HEK293T (cell line): Measurements from ENCODE around the gene KLF2.

Experiments used
- CTCF ChIA-PET: fragments of 350-600 bp; formaldehyde crosslinking; extraction: SDS; loops from one replicate; lab custom pipeline; 2021; ENCODE audit warnings: antibody characterized with exemption, inconsistent platforms; lab: Yijun Ruan, JAX
- POLR2A ChIA-PET: fragments of 350-600 bp; formaldehyde crosslinking; extraction: SDS; loops from one replicate; lab custom pipeline; 2020; ENCODE audit warnings: antibody characterized with exemption, inconsistent platforms; lab: Yijun Ruan, JAX
- DNase-seq: peaks from one replicate; pipeline ENCODE4 v3.0.0; 2012; ENCODE audit warnings: mixed read lengths; ENCODE audit errors: extremely low spot score
- ARNT ChIP-seq: fragments of 450-650 bp; IDR thresholded peaks from 2 replicates; pipeline ENCODE4 v1.6.1; 2017; ENCODE audit warnings: mild to moderate bottlenecking
- BHLHE40 ChIP-seq: fragments of 450-650 bp; IDR thresholded peaks from 2 replicates; pipeline ENCODE4 v1.6.1; 2016; ENCODE audit warnings: mild to moderate bottlenecking, moderate library complexity, borderline replicate concordance
- CTBP1 ChIP-seq: fragments of 450-650 bp; IDR thresholded peaks from 2 replicates; pipeline ENCODE4 v1.6.1; 2016; ENCODE audit warnings: borderline replicate concordance
- ELF4 ChIP-seq: fragments of 450-650 bp; IDR thresholded peaks from 2 replicates; pipeline ENCODE4 v1.6.1; 2017; ENCODE audit warnings: antibody characterized with exemption
- FOXA1 ChIP-seq: fragments of 450-650 bp; IDR thresholded peaks from 2 replicates; pipeline ENCODE4 v1.6.1; 2016; ENCODE audit warnings: mild to moderate bottlenecking
- FOXK2 ChIP-seq: fragments of 450-650 bp; IDR thresholded peaks from 2 replicates; pipeline ENCODE4 v1.6.1; 2016; ENCODE audit warnings: mild to moderate bottlenecking
- FOXM1 ChIP-seq: fragments of 450-650 bp; IDR thresholded peaks from 2 replicates; pipeline ENCODE4 v1.6.1; 2017; ENCODE audit warnings: mild to moderate bottlenecking, borderline replicate concordance
- HDGF ChIP-seq: fragments of 450-650 bp; IDR thresholded peaks from 2 replicates; pipeline ENCODE4 v1.6.1; 2017; ENCODE audit warnings: antibody characterized with exemption, borderline replicate concordance
- L3MBTL2 ChIP-seq: fragments of 450-650 bp; conservative IDR thresholded peaks from 2 replicates; pipeline ENCODE4 v1.6.1; 2016; ENCODE audit warnings: mild to moderate bottlenecking
- LEF1 ChIP-seq: fragments of 450-650 bp; IDR thresholded peaks from 2 replicates; pipeline ENCODE4 v1.6.1; 2017; ENCODE audit warnings: mild to moderate bottlenecking, borderline replicate concordance
- NFRKB ChIP-seq: fragments of 450-650 bp; IDR thresholded peaks from 2 replicates; pipeline ENCODE4 v1.6.1; 2016; ENCODE audit warnings: mild to moderate bottlenecking, moderate library complexity
- SP1 ChIP-seq: fragments of 450-650 bp; IDR thresholded peaks from 2 replicates; pipeline ENCODE4 v1.6.1; 2017
- SUZ12 ChIP-seq: fragments of 450-650 bp; IDR thresholded peaks from 2 replicates; pipeline ENCODE4 v1.6.1; 2016; ENCODE audit warnings: mild to moderate bottlenecking
- TARDBP ChIP-seq: fragments of 450-650 bp; IDR thresholded peaks from 2 replicates; pipeline ENCODE4 v1.6.1; 2016
- ZNF384 ChIP-seq: fragments of 450-650 bp; IDR thresholded peaks from 2 replicates; pipeline ENCODE4 v1.6.1; 2016
- TF ChIP-seq, protein P1 (sequence below): fragments of 450-650 bp; IDR thresholded peaks from 2 replicates; pipeline ENCODE4 v1.6.1; 2016

Gene KLF2

DNA sequence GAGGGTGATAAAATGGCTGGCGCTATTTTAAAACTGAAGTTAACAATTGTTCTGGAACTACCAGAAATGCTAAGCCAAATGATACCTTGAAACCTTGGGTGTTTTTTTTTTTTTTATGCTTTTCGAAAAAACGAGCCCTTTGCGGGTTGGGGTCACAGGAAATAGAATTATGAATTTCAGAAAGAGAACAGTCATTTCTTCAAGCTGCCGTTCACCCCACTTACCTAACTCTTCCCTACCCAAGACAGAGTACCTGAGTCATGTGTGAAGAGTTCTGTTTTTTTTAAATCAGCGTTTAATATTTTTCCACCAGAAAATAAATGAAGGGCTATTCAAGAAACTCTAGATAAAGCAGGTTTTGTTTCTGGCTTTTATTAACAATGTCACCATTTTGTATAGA lies 35.3 kb downstream of the KLF2 start:
- DNase-seq, result no peak
- CTCF ChIA-PET, result no interaction called here
- TF ChIP-seq FOXA1 (no peak), L3MBTL2 (no peak), ARNT (no peak), LEF1 (no peak), ELF4 (no peak), ZNF384 (no peak), FOXK2 (no peak), CTBP1 (no peak), BHLHE40 (no peak), FOXM1 (no peak), HDGF (no peak), SP1 (no peak)
- TF ChIP-seq, protein P1, sequence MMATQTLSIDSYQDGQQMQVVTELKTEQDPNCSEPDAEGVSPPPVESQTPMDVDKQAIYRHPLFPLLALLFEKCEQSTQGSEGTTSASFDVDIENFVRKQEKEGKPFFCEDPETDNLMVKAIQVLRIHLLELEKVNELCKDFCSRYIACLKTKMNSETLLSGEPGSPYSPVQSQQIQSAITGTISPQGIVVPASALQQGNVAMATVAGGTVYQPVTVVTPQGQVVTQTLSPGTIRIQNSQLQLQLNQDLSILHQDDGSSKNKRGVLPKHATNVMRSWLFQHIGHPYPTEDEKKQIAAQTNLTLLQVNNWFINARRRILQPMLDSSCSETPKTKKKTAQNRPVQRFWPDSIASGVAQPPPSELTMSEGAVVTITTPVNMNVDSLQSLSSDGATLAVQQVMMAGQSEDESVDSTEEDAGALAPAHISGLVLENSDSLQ, result no peak
- POLR2A ChIA-PET, result no interaction called here

DNA sequence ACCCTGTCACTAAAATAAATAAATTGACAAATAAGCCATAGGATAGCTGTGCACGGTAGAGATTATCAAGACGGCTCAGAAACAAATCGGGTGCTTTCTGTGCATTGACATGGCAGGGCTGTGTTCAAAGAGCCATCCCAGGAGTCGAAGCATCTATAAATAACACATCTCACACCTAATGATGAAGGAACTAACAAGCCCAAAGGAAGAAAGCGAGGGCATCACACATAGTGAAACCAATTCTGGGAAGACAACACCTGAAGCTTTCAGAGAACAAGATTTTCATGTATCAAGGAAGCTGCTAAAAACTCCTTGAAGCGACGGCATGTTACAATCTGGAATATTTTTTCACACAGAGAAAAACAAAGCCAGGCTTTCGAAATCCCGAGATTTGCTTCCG lies 36.1 kb downstream of the KLF2 start:
- CTCF ChIA-PET, result no interaction called here
- no peak for TF ChIP-seq FOXK2
- TF ChIP-seq CTBP1, result no peak
- no peak for TF ChIP-seq ZNF384
- no peak for TF ChIP-seq HDGF
- TF ChIP-seq TARDBP, result no peak
- no peak for TF ChIP-seq BHLHE40
- TF ChIP-seq L3MBTL2, result no peak
- TF ChIP-seq FOXM1, result no peak
- no peak for TF ChIP-seq NFRKB
- TF ChIP-seq ELF4, result no peak
- TF ChIP-seq FOXA1, result no peak
- DNase-seq, result no peak
- POLR2A ChIA-PET, result no interaction called here

DNA sequence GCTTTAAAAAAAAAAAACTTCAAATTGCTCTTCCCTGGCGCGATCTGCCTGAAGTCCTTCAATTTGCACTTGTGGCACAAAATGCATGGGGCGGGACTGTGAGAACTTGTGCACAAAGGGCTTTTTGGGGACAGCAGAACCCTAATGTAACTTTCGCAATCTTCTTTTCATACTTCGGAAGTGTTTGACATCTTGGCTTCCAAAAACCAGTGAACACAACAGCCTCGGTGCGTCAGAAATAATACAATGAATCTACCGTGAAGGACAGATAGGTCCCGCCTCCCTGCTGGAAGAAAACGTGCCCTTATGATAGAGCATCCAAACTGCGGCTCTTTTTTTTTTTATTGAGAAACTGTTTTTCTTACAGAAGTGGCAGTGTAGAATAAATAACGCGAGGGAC lies 36.6 kb downstream of the KLF2 start:
- ChIA-PET POLR2A (no interaction called here), CTCF (no interaction called here)
- TF ChIP-seq SUZ12, result no peak
- no peak for TF ChIP-seq L3MBTL2
- no peak for TF ChIP-seq ARNT
- no peak for TF ChIP-seq TARDBP
- TF ChIP-seq ZNF384, result no peak
- TF ChIP-seq NFRKB, result no peak
- DNase-seq, result no peak

DNA sequence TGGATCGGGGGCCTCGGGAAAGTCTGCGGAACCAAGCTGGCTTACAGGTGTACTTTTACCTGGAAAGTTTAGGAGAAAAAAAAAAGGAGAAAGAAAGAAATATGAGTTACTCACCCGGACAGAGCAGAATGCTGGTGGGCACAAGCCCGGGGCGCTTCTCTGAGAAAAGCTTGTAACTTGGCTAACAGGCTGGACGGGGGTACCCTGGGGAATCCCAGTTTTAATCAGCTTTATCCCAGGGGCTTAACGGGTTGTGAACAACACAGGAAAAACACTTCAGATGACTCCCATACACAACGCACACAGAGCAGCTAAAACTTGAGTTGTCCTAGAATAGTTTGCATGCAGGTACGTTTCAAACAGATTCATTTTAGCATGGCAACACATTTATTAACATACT lies 37.3 kb downstream of the KLF2 start:
- TF ChIP-seq, protein P1, result no peak
- DNase-seq, result no peak
- CTCF ChIA-PET, result interaction anchor here (0.6 kb wide), 1 partner anchor 115 kb away, joined by 3 read pairs; no protein-coding TSS in a partner anchor
- POLR2A ChIA-PET, result no interaction called here

DNA sequence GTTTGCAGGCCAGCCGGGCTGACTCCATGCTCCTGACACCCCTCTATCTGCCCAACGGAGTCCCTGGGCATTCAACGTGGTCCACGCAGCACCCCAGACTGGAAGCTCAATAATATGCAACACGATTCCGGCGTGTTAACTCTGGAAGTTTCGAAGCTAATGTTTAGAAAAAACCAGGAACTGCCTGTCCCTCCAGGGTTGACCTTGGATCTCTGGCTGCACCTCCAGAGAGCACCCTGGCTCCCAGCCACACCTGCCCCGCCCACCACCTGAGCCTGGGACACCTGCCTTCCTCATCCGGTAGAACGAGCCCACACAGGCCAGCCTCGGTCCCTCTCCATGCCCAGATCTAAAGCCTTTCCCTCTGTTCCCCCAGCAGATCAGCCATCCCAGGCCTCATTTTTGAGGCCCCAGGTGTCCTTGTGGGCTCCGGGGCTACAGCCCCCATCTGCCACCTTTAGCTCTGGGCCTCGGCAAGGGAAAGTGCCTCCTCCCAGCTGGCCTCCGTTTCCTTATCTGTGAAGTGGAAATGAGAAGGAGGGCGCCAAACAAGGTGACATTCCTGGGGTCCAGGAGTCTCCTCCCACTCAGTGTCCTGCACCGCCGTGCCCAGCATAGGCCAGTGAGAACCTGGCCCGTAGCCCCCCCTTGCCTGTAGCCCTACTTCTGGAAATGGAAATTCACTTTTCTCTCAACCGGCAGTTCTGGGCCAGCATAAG lies 38.7 kb downstream of the KLF2 start:
- CTCF ChIA-PET, result no interaction called here
- no peak for DNase-seq
- POLR2A ChIA-PET, result no interaction called here
- no peak for TF ChIP-seq ELF4
- TF ChIP-seq LEF1, result no peak
- no peak for TF ChIP-seq SP1
- TF ChIP-seq, protein P1, result no peak
- no peak for TF ChIP-seq FOXM1
- TF ChIP-seq HDGF, result no peak
- TF ChIP-seq ZNF384, result no peak
- no peak for TF ChIP-seq L3MBTL2
- TF ChIP-seq SUZ12, result no peak
- TF ChIP-seq BHLHE40, result no peak
- TF ChIP-seq TARDBP, result no peak
- TF ChIP-seq FOXA1, result no peak

DNA sequence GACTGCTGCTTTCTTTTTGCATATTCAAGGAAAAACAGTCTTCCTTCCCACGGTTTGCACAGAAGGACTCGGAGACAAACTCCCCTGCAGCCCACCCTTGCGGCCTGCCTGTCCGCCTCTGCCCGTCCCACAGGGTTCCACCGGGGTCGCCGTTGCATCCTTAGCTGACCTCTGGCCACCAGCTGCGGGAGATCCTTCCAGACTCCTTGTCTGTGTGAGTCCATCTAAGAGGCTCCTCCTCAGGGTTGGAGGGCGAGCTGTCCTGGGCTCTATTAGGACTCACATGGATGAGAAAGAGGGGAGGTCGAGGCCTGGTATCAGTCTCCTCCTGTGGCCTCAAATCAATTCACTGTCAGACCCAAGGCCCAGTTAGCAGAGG lies 39.2 kb downstream of the KLF2 start:
- no peak for DNase-seq
- ChIA-PET POLR2A (no interaction called here), CTCF (no interaction called here)
- no peak for TF ChIP-seq ZNF384
- TF ChIP-seq SP1, result no peak
- TF ChIP-seq FOXK2, result no peak
- no peak for TF ChIP-seq CTBP1
- no peak for TF ChIP-seq NFRKB
- no peak for TF ChIP-seq BHLHE40
- no peak for TF ChIP-seq ARNT
- TF ChIP-seq HDGF, result no peak
- TF ChIP-seq ELF4, result no peak
- no peak for TF ChIP-seq FOXA1
- TF ChIP-seq SUZ12, result no peak
- no peak for TF ChIP-seq LEF1
- no peak for TF ChIP-seq FOXM1
- TF ChIP-seq, protein P1, result no peak
- no peak for TF ChIP-seq TARDBP
- TF ChIP-seq L3MBTL2, result no peak
